Transverse colon (tissue), 3 donors: ENCODE results near the gene INAVA.

Experiments
- CTCF ChIP-seq, 5 experiments: fragments of 200-600 bp in 3 of 5; fragments of 450-650 bp in 2 of 5; sonication (generic) in 3 of 5; IDR thresholded peaks; 1 replicate in 2 of 5; 2 replicates in 3 of 5; pipeline ENCODE4 v1.5.1; 2016 to 2017; ENCODE audit warnings: antibody characterized with exemption in 5 of 5, inconsistent platforms in 3 of 5, mild to moderate bottlenecking in 2 of 5, moderate library complexity in 1 of 5
- EP300 ChIP-seq: sonication (generic); formaldehyde crosslinking; IDR thresholded peaks from one replicate; pipeline ENCODE4 v1.6.1; 2017; ENCODE audit warnings: antibody characterized with exemption, low read depth
- POLR2A ChIP-seq: fragments of 450-650 bp; IDR thresholded peaks from one replicate; pipeline ENCODE4 v1.6.1; 2016; ENCODE audit warnings: antibody characterized with exemption, mild to moderate bottlenecking, moderate library complexity

GRCh38 chr1:200909071-200909470, 14.4 kb downstream of the INAVA start:
- TF ChIP-seq CTCF (IDR thresholded peaks at IDR 0.05) = no peak
- no peak for TF ChIP-seq POLR2A
- TF ChIP-seq EP300 = no peak
